Measurements from ENCODE around the gene IGSF10.
"Not testable (repeated sequence)": the region's sequence is repeated elsewhere in the genome, so short reads cannot be mapped to it uniquely, and the experiment has no call there.

IGSF10 gene

GRCh38 chr3:151460774-151461450, at the start of gene IGSF10:
TSS of gene IGSF10 (minus strand) at chr3:151461061. CDS start at chr3:151458709, 2,352 bp downstream.
- no peak within 1 kb of the TSS for H3K4me3 ChIP-seq (ENCODE audit: low read length)
- no peak for TF ChIP-seq ZNF274 (IDR thresholded peaks at IDR 0.05; ENCODE audit: low read depth, low read length)

GRCh38 chr3:151509468-151510135, 48.7 kb upstream of the IGSF10 start:
- not testable (repeated sequence) for H3K4me3 ChIP-seq (ENCODE audit: low read length)

GRCh38 chr3:151504606-151505005, 43.7 kb upstream of the IGSF10 start:
- no peak overlapping the region for H3K4me3 ChIP-seq (ENCODE audit: low read length)
- no peak for TF ChIP-seq ZNF274 (IDR thresholded peaks at IDR 0.05; ENCODE audit: low read depth, low read length)

- no peak for TF ChIP-seq ZNF274 (IDR thresholded peaks at IDR 0.05; ENCODE audit: low read depth, low read length)
- H3K4me3 ChIP-seq (ENCODE audit: low read length) = no peak overlapping the region
Measured at GRCh38 chr3:151503074-151503473, 42.2 kb upstream of the IGSF10 start.

- no peak overlapping the region for H3K4me3 ChIP-seq (ENCODE audit: low read length)
- no peak for TF ChIP-seq ZNF274 (IDR thresholded peaks at IDR 0.05; ENCODE audit: low read depth, low read length)
Measured at GRCh38 chr3:151501923-151502632, 41.2 kb upstream of the IGSF10 start.

- no peak for TF ChIP-seq ZNF274 (IDR thresholded peaks at IDR 0.05; ENCODE audit: low read depth, low read length)
- no peak overlapping the region for H3K4me3 ChIP-seq (ENCODE audit: low read length)
Measured at GRCh38 chr3:151501171-151501922, 40.5 kb upstream of the IGSF10 start.

GRCh38 chr3:151499168-151499567, 38.3 kb upstream of the IGSF10 start:
- no peak for TF ChIP-seq ZNF274 (IDR thresholded peaks at IDR 0.05; ENCODE audit: low read depth, low read length)
- no peak overlapping the region for H3K4me3 ChIP-seq (ENCODE audit: low read length)

- no peak for TF ChIP-seq ZNF274 (IDR thresholded peaks at IDR 0.05; ENCODE audit: low read depth, low read length)
- no peak overlapping the region for H3K4me3 ChIP-seq (ENCODE audit: low read length)
Measured at GRCh38 chr3:151491525-151491924, 30.7 kb upstream of the IGSF10 start.

GRCh38 chr3:151487833-151488232, 27.0 kb upstream of the IGSF10 start:
- H3K4me3 ChIP-seq (ENCODE audit: low read length) = not testable (repeated sequence)

- no peak overlapping the region for H3K4me3 ChIP-seq (ENCODE audit: low read length)
- no peak for TF ChIP-seq ZNF274 (IDR thresholded peaks at IDR 0.05; ENCODE audit: low read depth, low read length)
Measured at GRCh38 chr3:151483961-151484520, 23.2 kb upstream of the IGSF10 start.

GRCh38 chr3:151483488-151483887, 22.6 kb upstream of the IGSF10 start:
- no peak for TF ChIP-seq ZNF274 (IDR thresholded peaks at IDR 0.05; ENCODE audit: low read depth, low read length)

GRCh38 chr3:151480492-151480891, 19.6 kb upstream of the IGSF10 start:
- no peak overlapping the region for H3K4me3 ChIP-seq (ENCODE audit: low read length)
- TF ChIP-seq ZNF274 (IDR thresholded peaks at IDR 0.05; ENCODE audit: low read depth, low read length) = no peak

More at GRCh38 chr3:151483488-151483887, 22.6 kb upstream of the IGSF10 start:
- H3K4me3 ChIP-seq (ENCODE audit: low read length) = no peak overlapping the region

- no peak overlapping the region for H3K4me3 ChIP-seq (ENCODE audit: low read length)
- TF ChIP-seq ZNF274 (IDR thresholded peaks at IDR 0.05; ENCODE audit: low read depth, low read length) = no peak
Measured at GRCh38 chr3:151479452-151479851, 18.6 kb upstream of the IGSF10 start.

GRCh38 chr3:151478335-151478697, 17.5 kb upstream of the IGSF10 start:
- no peak for TF ChIP-seq ZNF274 (IDR thresholded peaks at IDR 0.05; ENCODE audit: low read depth, low read length)
- no peak overlapping the region for H3K4me3 ChIP-seq (ENCODE audit: low read length)
